Smooth muscle cell (in vitro differentiated cells): ENCODE measurements around the gene TMEM203. TPM values are rescaled to one million over a fixed set of nuclear protein-coding genes. Genes with fewer than 3 reads are reported as not detected.

ENCODE experiments used
- DNase-seq: peaks from one replicate; lab custom pipeline; 2025; ENCODE audit not compliant: unreplicated experiment; lab: John Stamatoyannopoulos, UW
- H2AFZ ChIP-seq: fragments of 200-600 bp; sonication (generic); 2 replicates; pipeline ENCODE4 v1.6.0; 2016; ENCODE audit warnings: antibody characterized with exemption, low read depth, mild to moderate bottlenecking
- H3F3A ChIP-seq: fragments of 200-600 bp; sonication (generic); 2 replicates; pipeline ENCODE4 v1.6.0; 2017; ENCODE audit warnings: antibody characterized with exemption, low read depth
- H3K27ac ChIP-seq: fragments of 200-600 bp; sonication (generic); 2 replicates; pipeline ENCODE4 v1.5.1; 2016; ENCODE audit warnings: low read depth, mild to moderate bottlenecking
- H3K27me3 ChIP-seq: fragments of 200-600 bp; sonication (generic); 2 replicates; pipeline ENCODE4 v1.6.1; 2016; ENCODE audit warnings: low read depth, mild to moderate bottlenecking
- H3K36me3 ChIP-seq: fragments of 200-600 bp; sonication (generic); 2 replicates; pipeline ENCODE4 v1.5.1; 2016; ENCODE audit warnings: low read depth
- H3K4me1 ChIP-seq: fragments of 200-600 bp; sonication (generic); 2 replicates; pipeline ENCODE4 v1.5.1; 2016; ENCODE audit warnings: low read depth
- H3K4me2 ChIP-seq: fragments of 200-600 bp; sonication (generic); 2 replicates; pipeline ENCODE4 v1.6.0; 2016; ENCODE audit warnings: mild to moderate bottlenecking
- H3K4me3 ChIP-seq: fragments of 200-600 bp; sonication (generic); 2 replicates; pipeline ENCODE4 v1.5.1; 2016; ENCODE audit warnings: mild to moderate bottlenecking
- H3K79me2 ChIP-seq: fragments of 200-600 bp; sonication (generic); 2 replicates; pipeline ENCODE4 v1.6.0; 2016; ENCODE audit warnings: low read depth, mild to moderate bottlenecking
- H3K9ac ChIP-seq: fragments of 200-600 bp; sonication (generic); 2 replicates; pipeline ENCODE4 v1.6.0; 2016; ENCODE audit warnings: low read depth
- H3K9me3 ChIP-seq: fragments of 200-600 bp; sonication (generic); replicated peaks from 2 replicates; pipeline ENCODE4 v1.5.1; 2016; ENCODE audit warnings: low read depth
- H4K20me1 ChIP-seq: fragments of 200-600 bp; sonication (generic); 2 replicates; pipeline ENCODE4 v1.6.0; 2016; ENCODE audit warnings: low read depth
- WGBS: methylation state at CpG from one replicate; pipeline ENCODE4 v1.1.7; 2016; ENCODE audit warnings: low lambda C conversion rate; 5-methylcytosine and 5-hydroxymethylcytosine counted together
- polyA plus RNA-seq: library from polyadenylated mRNA; unstranded; fragments of >200 nt; fragmentation: Nextera tagmentation; extraction: Ambion mirVana; gene quantifications from 2 replicates; pipeline ENCODE4 v1.2.1, GENCODE V29; 2016
- total RNA-seq: library from RNA; depleted of rRNA; stranded (reverse); fragments of >200 nt; gene quantifications from 2 replicates; pipeline ENCODE4 v1.2.3, GENCODE V29; 2014
- TF ChIP-seq, protein P1 (sequence below): fragments of 200-600 bp; sonication (generic); IDR thresholded peaks from 2 replicates; pipeline ENCODE4 v1.5.1; 2017; ENCODE audit warnings: borderline replicate concordance, mild to moderate bottlenecking, antibody characterized with exemption; ENCODE audit not compliant: insufficient read depth, poor library complexity, severe bottlenecking

TMEM203 gene
- total and polyA plus RNA-seq, 2 experiments from 2014 or later: 31.0 to 55.1 TPM

DNA sequence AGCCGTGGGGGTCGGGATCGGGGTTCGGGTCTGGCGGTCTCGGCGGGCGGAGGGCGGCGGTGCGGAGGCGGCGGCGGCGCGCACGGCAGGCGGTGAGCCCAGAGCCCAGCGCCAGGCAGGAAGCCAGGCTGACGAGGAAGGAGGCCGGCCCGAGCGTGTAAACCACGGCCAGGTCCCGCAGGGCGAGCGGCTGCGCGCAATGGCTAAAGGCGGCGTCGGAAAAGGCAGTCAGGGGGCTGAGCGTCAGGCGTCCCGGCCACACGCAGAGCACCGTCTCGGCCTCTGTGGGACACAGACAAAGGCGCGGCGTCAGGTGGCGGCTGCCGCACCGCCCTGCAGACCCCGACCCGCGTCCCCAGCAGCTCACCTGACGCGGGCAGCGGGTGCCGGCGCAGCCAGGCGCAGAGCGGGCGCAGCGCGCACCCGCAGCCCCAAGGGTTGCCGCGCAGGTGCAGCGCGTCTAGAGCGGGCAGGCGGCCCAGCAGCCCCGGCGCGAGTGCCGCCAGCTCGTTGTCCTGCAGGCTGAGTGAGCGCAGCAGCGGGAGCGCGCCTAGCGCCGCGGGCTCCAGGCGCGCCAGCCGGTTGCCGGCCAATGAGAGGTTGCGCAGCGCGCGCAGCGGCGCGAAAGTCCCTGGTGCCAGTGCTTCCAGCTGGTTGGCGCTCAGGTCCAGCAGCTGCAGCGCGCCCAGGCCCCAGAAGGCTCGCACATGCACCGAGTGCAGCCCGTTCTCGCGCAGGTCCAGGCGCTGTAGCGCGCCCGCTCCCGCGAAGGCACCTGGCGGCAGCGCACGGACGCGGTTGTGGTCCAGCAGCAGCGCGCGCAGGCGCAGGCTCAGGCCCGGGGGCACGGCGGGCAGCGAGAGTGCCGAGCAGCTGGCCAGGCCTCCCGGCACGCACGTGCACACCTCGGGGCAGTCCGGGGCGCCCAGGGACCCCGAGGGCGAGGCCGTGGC, 36.3 kb downstream of the TMEM203 start:
- Histone ChIP-seq H3K27me3 (peaks cover 83% of the 10 kb centered on the region), H3K4me1 (no peaks in the 10 kb centered on the region), H3F3A (no peaks in the 10 kb centered on the region), H3K9ac (no peak overlapping the region), H4K20me1 (no peaks in the 10 kb centered on the region), H3K4me2 (peak overlapping the region; percentile 78), H3K27ac (no peak overlapping the region), H3K9me3 (no peaks in the 10 kb centered on the region), H3K79me2 (no peaks in the 10 kb centered on the region), H2AFZ (no peak overlapping the region), H3K36me3 (no peaks in the 10 kb centered on the region), H3K4me3 (peak overlapping the region; percentile 24)
- no peak for DNase-seq
- TF ChIP-seq, protein P1, sequence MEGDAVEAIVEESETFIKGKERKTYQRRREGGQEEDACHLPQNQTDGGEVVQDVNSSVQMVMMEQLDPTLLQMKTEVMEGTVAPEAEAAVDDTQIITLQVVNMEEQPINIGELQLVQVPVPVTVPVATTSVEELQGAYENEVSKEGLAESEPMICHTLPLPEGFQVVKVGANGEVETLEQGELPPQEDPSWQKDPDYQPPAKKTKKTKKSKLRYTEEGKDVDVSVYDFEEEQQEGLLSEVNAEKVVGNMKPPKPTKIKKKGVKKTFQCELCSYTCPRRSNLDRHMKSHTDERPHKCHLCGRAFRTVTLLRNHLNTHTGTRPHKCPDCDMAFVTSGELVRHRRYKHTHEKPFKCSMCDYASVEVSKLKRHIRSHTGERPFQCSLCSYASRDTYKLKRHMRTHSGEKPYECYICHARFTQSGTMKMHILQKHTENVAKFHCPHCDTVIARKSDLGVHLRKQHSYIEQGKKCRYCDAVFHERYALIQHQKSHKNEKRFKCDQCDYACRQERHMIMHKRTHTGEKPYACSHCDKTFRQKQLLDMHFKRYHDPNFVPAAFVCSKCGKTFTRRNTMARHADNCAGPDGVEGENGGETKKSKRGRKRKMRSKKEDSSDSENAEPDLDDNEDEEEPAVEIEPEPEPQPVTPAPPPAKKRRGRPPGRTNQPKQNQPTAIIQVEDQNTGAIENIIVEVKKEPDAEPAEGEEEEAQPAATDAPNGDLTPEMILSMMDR: no peak
- WGBS: 1% methylated on average over 102 of the region's 124 CpGs

- Histone ChIP-seq H3K27ac (no peak overlapping the region), H2AFZ (no peak overlapping the region), H3K9ac (no peak overlapping the region), H3K4me3 (peak overlapping the region; percentile 24), H4K20me1 (no peaks in the 10 kb centered on the region), H3K4me1 (no peaks in the 10 kb centered on the region), H3K27me3 (peaks cover 89% of the 10 kb centered on the region), H3F3A (no peaks in the 10 kb centered on the region), H3K36me3 (no peaks in the 10 kb centered on the region), H3K4me2 (peak overlapping the region; percentile 78), H3K79me2 (no peaks in the 10 kb centered on the region), H3K9me3 (no peaks in the 10 kb centered on the region)
- WGBS: 1% methylated on average over 15 of the region's 36 CpGs
- TF ChIP-seq, protein P1: no peak
- DNase-seq: no peak
Measured at GRCh38 chr9:137168573-137168903, 36.9 kb downstream of the TMEM203 start.

DNA sequence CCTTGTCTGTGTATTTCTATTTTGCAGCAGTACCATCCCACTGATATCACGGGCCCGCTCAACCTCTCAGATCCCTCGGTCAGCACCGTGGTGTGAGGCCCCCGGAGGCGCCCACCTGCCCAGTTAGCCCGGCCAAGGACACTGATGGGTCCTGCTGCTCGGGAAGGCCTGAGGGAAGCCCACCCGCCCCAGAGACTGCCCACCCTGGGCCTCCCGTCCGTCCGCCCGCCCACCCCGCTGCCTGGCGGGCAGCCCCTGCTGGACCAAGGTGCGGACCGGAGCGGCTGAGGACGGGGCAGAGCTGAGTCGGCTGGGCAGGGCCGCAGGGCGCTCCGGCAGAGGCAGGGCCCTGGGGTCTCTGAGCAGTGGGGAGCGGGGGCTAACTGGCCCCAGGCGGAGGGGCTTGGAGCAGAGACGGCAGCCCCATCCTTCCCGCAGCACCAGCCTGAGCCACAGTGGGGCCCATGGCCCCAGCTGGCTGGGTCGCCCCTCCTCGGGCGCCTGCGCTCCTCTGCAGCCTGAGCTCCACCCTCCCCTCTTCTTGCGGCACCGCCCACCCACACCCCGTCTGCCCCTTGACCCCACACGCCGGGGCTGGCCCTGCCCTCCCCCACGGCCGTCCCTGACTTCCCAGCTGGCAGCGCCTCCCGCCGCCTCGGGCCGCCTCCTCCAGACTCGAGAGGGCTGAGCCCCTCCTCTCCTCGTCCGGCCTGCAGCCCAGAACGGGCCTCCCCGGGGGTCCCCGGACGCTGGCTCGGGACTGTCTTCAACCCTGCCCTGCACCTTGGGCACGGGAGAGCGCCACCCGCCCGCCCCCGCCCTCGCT, 37.5 kb downstream of the TMEM203 start:
- no peak overlapping the region for H3K9ac ChIP-seq
- H3K4me2 ChIP-seq: peak overlapping the region; percentile 78
- no peaks in the 10 kb centered on the region for H3F3A ChIP-seq
- no peaks in the 10 kb centered on the region for H3K4me1 ChIP-seq
- H4K20me1 ChIP-seq: no peaks in the 10 kb centered on the region
- TF ChIP-seq, protein P1: no peak
- WGBS: 33% methylated on average over 28 of the region's 57 CpGs
- H3K79me2 ChIP-seq: no peaks in the 10 kb centered on the region
- no peak overlapping the region for H3K4me3 ChIP-seq
- no peaks in the 10 kb centered on the region for H3K9me3 ChIP-seq
- H2AFZ ChIP-seq: no peak overlapping the region
- H3K27me3 ChIP-seq: peaks cover 95% of the 10 kb centered on the region
- no peak overlapping the region for H3K27ac ChIP-seq
- DNase-seq: no peak
- no peaks in the 10 kb centered on the region for H3K36me3 ChIP-seq
